Fibroblast of upper back skin (primary cell): ENCODE results near the gene FAM83B.

Experiments
- DNase-seq: peaks from one replicate; pipeline ENCODE4 v3.0.0-alpha.2; 2013

Gene FAM83B

GRCh38 chr6:54987633-54988290 is 141.2 kb downstream of the FAM83B start:
- DNase-seq, result peak; percentile 19

GRCh38 chr6:54988576-54988975 is 142.0 kb downstream of the FAM83B start:
- peak; percentile 42 for DNase-seq

- no peak for DNase-seq
Measured at GRCh38 chr6:54990001-54990400, 143.4 kb downstream of the FAM83B start.
